Measurements from ENCODE around the gene AOC3. TPM values are rescaled to one million over a fixed set of nuclear protein-coding genes. Genes with fewer than 3 reads are reported as not detected.

AOC3 gene
- total and polyA plus RNA-seq, 2 of the 13 experiments (the other 11 are each of a cell fraction or from before 2014, with no cell fraction given) = 8.7 to 51.7 TPM

- TF ChIP-seq, protein P1, sequence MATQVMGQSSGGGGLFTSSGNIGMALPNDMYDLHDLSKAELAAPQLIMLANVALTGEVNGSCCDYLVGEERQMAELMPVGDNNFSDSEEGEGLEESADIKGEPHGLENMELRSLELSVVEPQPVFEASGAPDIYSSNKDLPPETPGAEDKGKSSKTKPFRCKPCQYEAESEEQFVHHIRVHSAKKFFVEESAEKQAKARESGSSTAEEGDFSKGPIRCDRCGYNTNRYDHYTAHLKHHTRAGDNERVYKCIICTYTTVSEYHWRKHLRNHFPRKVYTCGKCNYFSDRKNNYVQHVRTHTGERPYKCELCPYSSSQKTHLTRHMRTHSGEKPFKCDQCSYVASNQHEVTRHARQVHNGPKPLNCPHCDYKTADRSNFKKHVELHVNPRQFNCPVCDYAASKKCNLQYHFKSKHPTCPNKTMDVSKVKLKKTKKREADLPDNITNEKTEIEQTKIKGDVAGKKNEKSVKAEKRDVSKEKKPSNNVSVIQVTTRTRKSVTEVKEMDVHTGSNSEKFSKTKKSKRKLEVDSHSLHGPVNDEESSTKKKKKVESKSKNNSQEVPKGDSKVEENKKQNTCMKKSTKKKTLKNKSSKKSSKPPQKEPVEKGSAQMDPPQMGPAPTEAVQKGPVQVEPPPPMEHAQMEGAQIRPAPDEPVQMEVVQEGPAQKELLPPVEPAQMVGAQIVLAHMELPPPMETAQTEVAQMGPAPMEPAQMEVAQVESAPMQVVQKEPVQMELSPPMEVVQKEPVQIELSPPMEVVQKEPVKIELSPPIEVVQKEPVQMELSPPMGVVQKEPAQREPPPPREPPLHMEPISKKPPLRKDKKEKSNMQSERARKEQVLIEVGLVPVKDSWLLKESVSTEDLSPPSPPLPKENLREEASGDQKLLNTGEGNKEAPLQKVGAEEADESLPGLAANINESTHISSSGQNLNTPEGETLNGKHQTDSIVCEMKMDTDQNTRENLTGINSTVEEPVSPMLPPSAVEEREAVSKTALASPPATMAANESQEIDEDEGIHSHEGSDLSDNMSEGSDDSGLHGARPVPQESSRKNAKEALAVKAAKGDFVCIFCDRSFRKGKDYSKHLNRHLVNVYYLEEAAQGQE (IDR thresholded peaks at IDR 0.05; ENCODE audit: borderline replicate concordance in 1 of 2, low read depth in 1 of 2, low read length in 2 of 2) = peak in 1 of 2 experiments; percentile 39; a peak in 1 of 4 replicates
- TF ChIP-seq SRF (IDR thresholded peaks at IDR 0.05; ENCODE audit: low read depth, low read length) = no peak
- TF ChIP-seq ZNF496 (CRISPR knock-in tag; IDR thresholded peaks at IDR 0.05; ENCODE audit: insufficient replicate concordance) = no peak
- no peak for TF ChIP-seq ZNF562 (CRISPR knock-in tag; IDR thresholded peaks at IDR 0.05; ENCODE audit: borderline replicate concordance)
- 0 out of 2 replicates have a peak, but pooled peaks have one; percentile 26 for TF ChIP-seq ZNF329 (CRISPR knock-in tag; IDR thresholded peaks at IDR 0.05; ENCODE audit: low read depth)
- peak; percentile 97 for TF ChIP-seq MED1 (CRISPR knock-in tag; IDR thresholded peaks at IDR 0.05)
- no peak for TF ChIP-seq SAFB2 (CRISPR knock-in tag; IDR thresholded peaks at IDR 0.05; ENCODE audit: borderline replicate concordance, low read depth)
- TF ChIP-seq ZNF577 (CRISPR knock-in tag; IDR thresholded peaks at IDR 0.05; ENCODE audit: borderline replicate concordance, low read depth) = no peak
- no peak; the same call in 1 of the 2 replicates for TF ChIP-seq ZBTB43 (CRISPR knock-in tag; conservative IDR thresholded peaks at IDR 0.05)
- peak; percentile 51 for TF ChIP-seq SIX1 (CRISPR knock-in tag; IDR thresholded peaks at IDR 0.05; ENCODE audit: borderline replicate concordance)
- TF ChIP-seq SYNCRIP (IDR thresholded peaks at IDR 0.05; ENCODE audit: insufficient read depth, low read depth, low read length) = no peak
- peak; percentile 67; the same call in 1 of the 2 replicates for TF ChIP-seq ZNF747 (CRISPR knock-in tag; IDR thresholded peaks at IDR 0.05; ENCODE audit: borderline replicate concordance)
- no peak for TF ChIP-seq ZC3H13 (CRISPR knock-in tag; IDR thresholded peaks at IDR 0.05)
- no peak for TF ChIP-seq ZNF749 (CRISPR knock-in tag; IDR thresholded peaks at IDR 0.05; ENCODE audit: borderline replicate concordance)
- no peak for TF ChIP-seq ZNF549 (CRISPR knock-in tag; IDR thresholded peaks at IDR 0.05)
- no peak for TF ChIP-seq SNAPC5 (CRISPR knock-in tag; IDR thresholded peaks at IDR 0.05; ENCODE audit: borderline replicate concordance)
- TF ChIP-seq, protein P2, sequence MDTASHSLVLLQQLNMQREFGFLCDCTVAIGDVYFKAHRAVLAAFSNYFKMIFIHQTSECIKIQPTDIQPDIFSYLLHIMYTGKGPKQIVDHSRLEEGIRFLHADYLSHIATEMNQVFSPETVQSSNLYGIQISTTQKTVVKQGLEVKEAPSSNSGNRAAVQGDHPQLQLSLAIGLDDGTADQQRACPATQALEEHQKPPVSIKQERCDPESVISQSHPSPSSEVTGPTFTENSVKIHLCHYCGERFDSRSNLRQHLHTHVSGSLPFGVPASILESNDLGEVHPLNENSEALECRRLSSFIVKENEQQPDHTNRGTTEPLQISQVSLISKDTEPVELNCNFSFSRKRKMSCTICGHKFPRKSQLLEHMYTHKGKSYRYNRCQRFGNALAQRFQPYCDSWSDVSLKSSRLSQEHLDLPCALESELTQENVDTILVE (CRISPR knock-in tag; IDR thresholded peaks at IDR 0.05) = peak; percentile 87; the same call in 1 of the 2 replicates
- no peak for TF ChIP-seq ZNF674 (CRISPR knock-in tag; IDR thresholded peaks at IDR 0.05; ENCODE audit: low read depth)
- no peak for TF ChIP-seq TEF (CRISPR knock-in tag; IDR thresholded peaks at IDR 0.05)
- no peak for TF ChIP-seq ZNF343 (CRISPR knock-in tag; IDR thresholded peaks at IDR 0.05)
- no peak for TF ChIP-seq SRSF1 (optimal IDR thresholded peaks at IDR 0.05; ENCODE audit: low read depth, low read length)
These were observed 43.5 kb downstream of the AOC3 start (continued) for GRCh38 chr17:42894283-42895184.

All from HepG2 (cell line).